GM06990 (cell line): ENCODE data around the gene FAM98B.

ENCODE experiments used
- DNase-seq: peaks from one replicate; pipeline ENCODE4 v3.0.0-alpha.2; 2011; ENCODE audit not compliant: insufficient read length; ENCODE audit errors: extremely low read depth
- H3K27me3 ChIP-seq: replicated peaks from 2 replicates; pipeline ENCODE4 v1.6.0; 2011; ENCODE audit warnings: low read length; ENCODE audit not compliant: control insufficient read depth, insufficient read depth
- H3K36me3 ChIP-seq: 2 replicates; pipeline ENCODE4 v1.5.1; 2011; ENCODE audit warnings: low read length; ENCODE audit not compliant: control insufficient read depth, insufficient read depth
- H3K4me3 ChIP-seq: replicated peaks from 2 replicates; pipeline ENCODE4 v1.5.1; 2011; ENCODE audit warnings: low read depth, mild to moderate bottlenecking, control low read depth, low read length
- TF ChIP-seq, protein P1 (sequence below): IDR thresholded peaks from 2 replicates; pipeline ENCODE4 v1.5.1; 2011; ENCODE audit warnings: low read length, control low read depth, mild to moderate bottlenecking, inconsistent platforms; ENCODE audit not compliant: insufficient read depth, poor library complexity, severe bottlenecking

The FAM98B gene

DNA sequence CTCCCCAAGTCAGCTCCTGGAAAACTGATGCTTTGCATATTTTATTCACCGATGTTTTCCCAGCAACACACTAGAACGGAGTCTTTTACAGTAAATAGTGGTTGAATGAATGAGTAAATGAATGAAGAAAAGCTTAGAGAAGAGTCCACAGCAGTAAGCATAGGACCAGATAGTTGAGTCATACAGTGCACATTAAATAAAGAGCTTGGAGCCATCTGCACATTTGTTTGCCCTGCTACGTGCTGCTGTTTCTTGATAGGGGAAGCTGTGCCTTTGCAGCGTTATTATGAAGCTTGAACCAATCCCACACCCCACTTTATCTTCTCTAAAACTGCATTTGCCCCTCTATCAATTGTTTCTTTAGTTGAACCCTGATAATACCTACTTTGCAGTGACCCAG, 1.2 kb downstream of the FAM98B start:
- peaks cover 2% of the 10 kb centered on the region for H3K36me3 ChIP-seq
- no peak for DNase-seq
- H3K27me3 ChIP-seq: no peaks in the 10 kb centered on the region
- H3K4me3 ChIP-seq: peak overlapping the region; percentile 95
- TF ChIP-seq, protein P1, sequence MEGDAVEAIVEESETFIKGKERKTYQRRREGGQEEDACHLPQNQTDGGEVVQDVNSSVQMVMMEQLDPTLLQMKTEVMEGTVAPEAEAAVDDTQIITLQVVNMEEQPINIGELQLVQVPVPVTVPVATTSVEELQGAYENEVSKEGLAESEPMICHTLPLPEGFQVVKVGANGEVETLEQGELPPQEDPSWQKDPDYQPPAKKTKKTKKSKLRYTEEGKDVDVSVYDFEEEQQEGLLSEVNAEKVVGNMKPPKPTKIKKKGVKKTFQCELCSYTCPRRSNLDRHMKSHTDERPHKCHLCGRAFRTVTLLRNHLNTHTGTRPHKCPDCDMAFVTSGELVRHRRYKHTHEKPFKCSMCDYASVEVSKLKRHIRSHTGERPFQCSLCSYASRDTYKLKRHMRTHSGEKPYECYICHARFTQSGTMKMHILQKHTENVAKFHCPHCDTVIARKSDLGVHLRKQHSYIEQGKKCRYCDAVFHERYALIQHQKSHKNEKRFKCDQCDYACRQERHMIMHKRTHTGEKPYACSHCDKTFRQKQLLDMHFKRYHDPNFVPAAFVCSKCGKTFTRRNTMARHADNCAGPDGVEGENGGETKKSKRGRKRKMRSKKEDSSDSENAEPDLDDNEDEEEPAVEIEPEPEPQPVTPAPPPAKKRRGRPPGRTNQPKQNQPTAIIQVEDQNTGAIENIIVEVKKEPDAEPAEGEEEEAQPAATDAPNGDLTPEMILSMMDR: no peak

GRCh38 chr15:38458646-38459045, 4.7 kb downstream of the FAM98B start:
- H3K4me3 ChIP-seq: no peak overlapping the region

GRCh38 chr15:38459480-38459879, 5.6 kb downstream of the FAM98B start:
- H3K27me3 ChIP-seq: no peaks in the 10 kb centered on the region
- peaks cover 2% of the 10 kb centered on the region for H3K36me3 ChIP-seq
- DNase-seq: no peak
- TF ChIP-seq, protein P1: no peak
- H3K4me3 ChIP-seq: no peak overlapping the region

More at GRCh38 chr15:38458646-38459045, 4.7 kb downstream of the FAM98B start:
- no peaks in the 10 kb centered on the region for H3K27me3 ChIP-seq
- no peak for DNase-seq
- peaks cover 2% of the 10 kb centered on the region for H3K36me3 ChIP-seq
- TF ChIP-seq, protein P1: no peak

DNA sequence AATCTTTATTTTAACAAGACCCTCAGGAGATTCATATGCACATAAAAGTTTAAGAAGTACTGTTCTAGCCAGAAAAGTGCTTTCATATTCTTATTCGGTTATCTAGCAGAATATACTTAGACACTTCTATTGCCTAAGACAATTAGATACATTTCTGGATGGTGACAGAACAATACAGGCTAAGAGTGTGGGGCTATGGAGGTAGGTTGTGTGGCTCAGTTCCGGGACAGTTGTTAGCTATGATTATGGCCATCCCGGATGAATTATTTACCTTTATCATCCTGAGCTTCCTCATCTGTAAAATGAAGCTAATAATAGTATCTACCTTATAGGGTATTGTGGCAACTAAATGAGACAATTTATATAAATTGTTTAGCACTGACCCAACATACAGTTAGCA, 6.6 kb downstream of the FAM98B start:
- TF ChIP-seq, protein P1: no peak
- DNase-seq: no peak
- Histone ChIP-seq H3K36me3 (peaks cover 2% of the 10 kb centered on the region), H3K4me3 (no peak overlapping the region), H3K27me3 (no peaks in the 10 kb centered on the region)

- TF ChIP-seq, protein P1: no peak
- DNase-seq: no peak
- no peak overlapping the region for H3K4me3 ChIP-seq
- no peaks in the 10 kb centered on the region for H3K27me3 ChIP-seq
- peaks cover 2% of the 10 kb centered on the region for H3K36me3 ChIP-seq
Measured at GRCh38 chr15:38461066-38461833, 7.3 kb downstream of the FAM98B start.
